DOHH2 (cell line): ENCODE measurements around the gene SLAMF7.

Experiments used
- H3F3A ChIP-seq: fragments of 200-600 bp; sonication (generic), shearing (Covaris generic); 2 replicates; pipeline ENCODE4 v1.6.0; 2016; ENCODE audit warnings: antibody characterized with exemption, mild to moderate bottlenecking; ENCODE audit not compliant: control insufficient read depth, insufficient read depth
- H3K27ac ChIP-seq: fragments of 200-600 bp; sonication (generic); 2 replicates; pipeline ENCODE4 v1.5.1; 2014; ENCODE audit warnings: low read depth, mild to moderate bottlenecking, low read length, moderate library complexity
- H3K27me3 ChIP-seq: fragments of 200-600 bp; sonication (generic); 2 replicates; pipeline ENCODE4 v1.6.1; 2014; ENCODE audit warnings: mild to moderate bottlenecking, low read length, mixed read lengths; ENCODE audit not compliant: control insufficient read depth
- H3K36me3 ChIP-seq: fragments of 200-600 bp; sonication (generic); 2 replicates; pipeline ENCODE4 v1.6.1; 2014; ENCODE audit warnings: mild to moderate bottlenecking, low read length, moderate library complexity, mixed read lengths; ENCODE audit not compliant: control insufficient read depth
- H3K4me1 ChIP-seq: fragments of 200-600 bp; sonication (generic); 2 replicates; pipeline ENCODE4 v1.6.1; 2014; ENCODE audit warnings: mild to moderate bottlenecking, low read length, mixed read lengths; ENCODE audit not compliant: control insufficient read depth
- H3K4me2 ChIP-seq: fragments of 200-600 bp; sonication (generic); 2 replicates; pipeline ENCODE4 v1.6.0; 2014; ENCODE audit warnings: mild to moderate bottlenecking, low read length, moderate library complexity
- H3K4me3 ChIP-seq: fragments of 200-600 bp; sonication (generic); 2 replicates; pipeline ENCODE4 v1.5.1; 2014; ENCODE audit warnings: mild to moderate bottlenecking, low read length, mixed read lengths
- H3K79me2 ChIP-seq: fragments of 200-600 bp; sonication (generic); 2 replicates; pipeline ENCODE4 v1.6.1; 2014; ENCODE audit warnings: mild to moderate bottlenecking, low read length, mixed read lengths; ENCODE audit not compliant: control insufficient read depth
- H3K9me2 ChIP-seq: fragments of 200-600 bp; sonication (generic); replicated peaks from 2 replicates; pipeline ENCODE4 v1.6.1; 2014; ENCODE audit warnings: mild to moderate bottlenecking, low read length, mixed read lengths; ENCODE audit not compliant: control insufficient read depth
- H3K9me3 ChIP-seq: fragments of 200-600 bp; sonication (generic); 2 replicates; pipeline ENCODE4 v1.6.1; 2014; ENCODE audit warnings: antibody characterized with exemption, low read length, mixed read lengths; ENCODE audit not compliant: control insufficient read depth, insufficient read depth
- H4K20me1 ChIP-seq: fragments of 200-600 bp; sonication (generic); 2 replicates; pipeline ENCODE4 v1.6.0; 2014; ENCODE audit warnings: low read depth, mild to moderate bottlenecking, antibody characterized with exemption, low read length, moderate library complexity; ENCODE audit not compliant: control insufficient read depth, insufficient read depth
- CTCF ChIP-seq: fragments of 200-600 bp; sonication (generic); IDR thresholded peaks from one replicate; pipeline ENCODE4 v1.5.1; 2014; ENCODE audit warnings: antibody characterized with exemption, mild to moderate bottlenecking, low read depth, low read length; ENCODE audit not compliant: poor library complexity, severe bottlenecking
- EZH2phosphoT487 ChIP-seq: fragments of 200-600 bp; sonication (generic); IDR thresholded peaks from 2 replicates; pipeline ENCODE4 v1.6.1; 2017; ENCODE audit warnings: borderline replicate concordance, mild to moderate bottlenecking, antibody characterized with exemption, low read length, moderate library complexity, mixed read lengths

Gene SLAMF7

GRCh38 chr1:160722726-160723125, 16.3 kb upstream of the SLAMF7 start:
- H3K4me2 ChIP-seq: no peak overlapping the region
- no peaks in the 10 kb centered on the region for H3K9me2 ChIP-seq
- no peaks in the 10 kb centered on the region for H3K36me3 ChIP-seq
- H3K27me3 ChIP-seq: peaks cover 8% of the 10 kb centered on the region
- no peaks in the 10 kb centered on the region for H4K20me1 ChIP-seq
- H3K79me2 ChIP-seq: no peaks in the 10 kb centered on the region
- TF ChIP-seq CTCF (no peak), EZH2phosphoT487 (no peak)
- H3K4me3 ChIP-seq: no peak overlapping the region
- no peaks in the 10 kb centered on the region for H3F3A ChIP-seq
- no peak overlapping the region for H3K27ac ChIP-seq
- no peaks in the 10 kb centered on the region for H3K9me3 ChIP-seq
- peaks cover 16% of the 10 kb centered on the region for H3K4me1 ChIP-seq

- Histone ChIP-seq H3K27ac (no peak overlapping the region), H3K4me1 (peaks cover 16% of the 10 kb centered on the region), H3F3A (no peaks in the 10 kb centered on the region), H3K4me2 (no peak overlapping the region), H3K79me2 (no peaks in the 10 kb centered on the region), H3K9me2 (no peaks in the 10 kb centered on the region), H3K4me3 (no peak overlapping the region), H3K9me3 (no peaks in the 10 kb centered on the region), H3K36me3 (no peaks in the 10 kb centered on the region), H3K27me3 (peaks cover 8% of the 10 kb centered on the region), H4K20me1 (no peaks in the 10 kb centered on the region)
- no peak for TF ChIP-seq CTCF
- TF ChIP-seq EZH2phosphoT487: no peak
These were observed 15.7 kb upstream of the SLAMF7 start for GRCh38 chr1:160723332-160723731.

- Histone ChIP-seq H3K9me3 (no peaks in the 10 kb centered on the region), H3K4me2 (no peak overlapping the region), H3K4me3 (no peak overlapping the region), H3K27me3 (peaks cover 13% of the 10 kb centered on the region), H3F3A (no peaks in the 10 kb centered on the region), H3K27ac (no peak overlapping the region), H3K4me1 (peaks cover 16% of the 10 kb centered on the region), H3K9me2 (no peaks in the 10 kb centered on the region), H3K36me3 (no peaks in the 10 kb centered on the region), H3K79me2 (no peaks in the 10 kb centered on the region), H4K20me1 (no peaks in the 10 kb centered on the region)
- no peak for TF ChIP-seq CTCF
- TF ChIP-seq EZH2phosphoT487: no peak
These were observed 14.4 kb upstream of the SLAMF7 start for GRCh38 chr1:160724465-160725242.
